GM12875 (cell line): ENCODE data around the gene GPBP1.
"Not testable (repeated sequence)": the region's sequence is repeated elsewhere in the genome, so short reads cannot be mapped to it uniquely, and the experiment has no call there.

Experiments
- H3K4me3 ChIP-seq: one replicate; pipeline ENCODE4 v1.5.1; 2011; ENCODE audit warnings: low read depth, low read length, control low read depth
- CTCF ChIP-seq: IDR thresholded peaks from 2 replicates; pipeline ENCODE4 v1.5.1; 2011; ENCODE audit warnings: low read depth, mild to moderate bottlenecking, control low read depth, inconsistent platforms, low read length, moderate library complexity, borderline replicate concordance; ENCODE audit not compliant: insufficient read depth

Gene GPBP1

GRCh38 chr5:57177479-57178156, 3.8 kb downstream of the GPBP1 start:
- no peak for TF ChIP-seq CTCF
- no peak overlapping the region for H3K4me3 ChIP-seq

- H3K4me3 ChIP-seq, result peak overlapping the region; percentile 6
Measured at GRCh38 chr5:57178238-57178637, 4.4 kb downstream of the GPBP1 start.

DNA sequence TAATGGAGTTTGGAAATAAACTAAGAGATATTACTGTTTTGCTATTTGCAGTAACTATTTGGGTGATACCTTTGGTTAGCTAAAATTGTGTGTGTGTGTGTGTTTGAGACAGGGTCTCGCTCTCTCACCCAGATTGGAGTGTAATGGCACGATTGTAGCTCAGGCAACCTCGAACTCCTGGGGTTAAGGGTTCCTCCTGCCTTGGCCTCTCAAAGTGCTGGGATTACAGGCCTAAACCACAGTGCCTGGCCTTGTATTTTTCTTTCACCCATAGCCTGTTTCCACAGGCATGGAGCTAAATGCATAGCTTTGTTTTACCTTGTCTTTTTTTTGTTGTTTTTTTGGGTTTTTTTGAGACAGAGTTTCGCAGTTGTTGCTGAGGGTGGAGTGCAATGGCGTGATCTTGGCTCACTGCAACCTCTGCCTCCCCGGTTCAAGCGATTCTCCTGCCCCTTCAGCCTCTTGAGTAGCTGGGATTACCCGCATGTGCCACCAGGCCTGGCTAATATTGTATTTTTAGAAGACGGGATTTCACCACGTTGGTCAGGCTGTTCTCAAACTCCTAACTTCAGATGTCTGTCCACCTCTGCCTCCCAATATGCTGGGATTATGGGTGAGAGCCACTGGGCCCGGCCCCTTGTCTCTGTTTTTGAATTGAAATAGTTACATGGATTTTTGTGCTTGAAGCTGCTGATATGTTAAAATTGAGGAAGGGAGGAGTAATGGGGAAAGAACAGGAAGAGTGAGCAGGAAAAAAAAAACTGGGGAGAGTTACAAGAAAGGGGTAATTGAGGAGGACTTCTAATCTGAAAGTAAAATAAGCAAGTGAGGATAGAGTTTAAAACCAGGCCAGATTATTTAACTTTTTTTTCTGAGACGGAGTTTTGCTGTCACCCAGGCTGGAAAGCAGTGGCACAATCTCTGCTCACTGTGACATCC, 5.7 kb downstream of the GPBP1 start:
- no peak overlapping the region for H3K4me3 ChIP-seq
- TF ChIP-seq CTCF, result no peak

DNA sequence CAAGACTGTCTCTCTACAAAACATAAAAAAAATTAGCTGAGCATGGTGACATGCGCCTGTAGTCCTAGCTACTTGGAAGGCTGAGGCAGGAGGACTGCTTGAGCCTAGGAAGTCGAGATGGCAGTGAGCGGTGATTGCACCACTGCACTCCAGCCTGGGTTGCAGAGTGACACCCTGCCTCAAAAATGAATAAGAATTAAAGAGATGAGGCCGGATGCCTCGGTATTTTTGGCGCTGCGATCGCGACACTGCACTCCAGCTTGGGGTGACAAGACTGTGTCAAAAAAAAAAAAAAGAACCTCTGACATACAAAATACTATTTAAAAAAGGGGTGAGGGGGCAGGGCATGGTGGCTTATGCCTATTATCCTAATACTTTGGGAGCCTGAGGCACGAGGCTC, 7.3 kb downstream of the GPBP1 start:
- no peak overlapping the region for H3K4me3 ChIP-seq
- TF ChIP-seq CTCF, result no peak

DNA sequence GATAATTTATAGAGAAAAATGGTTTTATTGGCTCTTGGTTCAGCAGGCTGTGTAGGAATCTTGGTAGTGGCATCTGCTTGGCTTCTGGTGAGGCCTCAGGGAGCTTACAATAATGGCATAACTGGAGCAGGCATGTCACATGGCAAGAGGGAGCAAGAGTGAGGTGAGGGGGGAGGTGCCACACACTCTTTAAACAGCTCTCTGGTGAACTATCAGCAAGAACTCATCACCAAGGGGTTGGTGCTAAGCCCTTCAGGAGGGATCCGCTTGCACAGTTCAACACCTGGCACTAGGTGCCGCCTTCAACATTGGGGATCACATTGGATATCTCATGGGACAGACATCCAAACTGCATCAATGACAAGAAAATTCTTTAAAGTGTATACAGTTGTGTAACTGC, 10.5 kb downstream of the GPBP1 start:
- TF ChIP-seq CTCF, result no peak
- H3K4me3 ChIP-seq, result no peak overlapping the region

GRCh38 chr5:57185313-57185712, 11.5 kb downstream of the GPBP1 start:
- TF ChIP-seq CTCF, result no peak
- no peak overlapping the region for H3K4me3 ChIP-seq

- H3K4me3 ChIP-seq, result no peak overlapping the region
- no peak for TF ChIP-seq CTCF
Measured at GRCh38 chr5:57186194-57186593, 12.3 kb downstream of the GPBP1 start.

DNA sequence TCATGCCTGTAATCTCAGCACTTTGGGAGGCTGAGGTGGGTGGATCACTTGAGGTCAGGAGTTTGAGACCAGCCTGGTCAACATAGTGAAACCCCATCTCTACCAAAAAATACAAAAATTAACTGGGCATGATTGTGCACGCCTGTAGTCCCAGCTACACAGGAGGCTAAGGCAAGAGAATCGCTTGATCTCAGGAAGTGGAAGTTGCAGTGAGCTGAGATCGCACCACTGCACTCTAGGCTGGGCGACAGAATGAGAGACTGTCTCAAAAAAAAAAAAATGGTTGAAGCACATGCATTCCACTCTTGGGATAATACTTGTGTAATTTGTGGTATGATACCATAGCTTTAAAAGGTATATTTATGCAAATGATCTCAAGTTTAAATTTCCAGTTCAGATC, 14.1 kb downstream of the GPBP1 start:
- not testable (repeated sequence) for H3K4me3 ChIP-seq
